Coronary artery (tissue), 2 donors: ENCODE data around the gene FBLN2.

Experiments used
- DNase-seq: peaks from one replicate; pipeline ENCODE4 v3.0.0-alpha.2; 2017; ENCODE audit warnings: low spot score
- H3K27ac ChIP-seq, 2 donors: fragments of 200-600 bp; sonication (generic); one replicate each; pipeline ENCODE4 v1.5.1; 2016 to 2019
- H3K4me3 ChIP-seq: fragments of 200-600 bp; sonication (generic); 2 replicates; pipeline ENCODE4 v1.5.1; 2016; ENCODE audit warnings: mild to moderate bottlenecking, moderate library complexity
- TF ChIP-seq, protein P1 (sequence below): fragments of 200-600 bp; sonication (generic); IDR thresholded peaks from one replicate; pipeline ENCODE4 v1.5.1; 2019; ENCODE audit warnings: antibody characterized with exemption

FBLN2 gene

DNA sequence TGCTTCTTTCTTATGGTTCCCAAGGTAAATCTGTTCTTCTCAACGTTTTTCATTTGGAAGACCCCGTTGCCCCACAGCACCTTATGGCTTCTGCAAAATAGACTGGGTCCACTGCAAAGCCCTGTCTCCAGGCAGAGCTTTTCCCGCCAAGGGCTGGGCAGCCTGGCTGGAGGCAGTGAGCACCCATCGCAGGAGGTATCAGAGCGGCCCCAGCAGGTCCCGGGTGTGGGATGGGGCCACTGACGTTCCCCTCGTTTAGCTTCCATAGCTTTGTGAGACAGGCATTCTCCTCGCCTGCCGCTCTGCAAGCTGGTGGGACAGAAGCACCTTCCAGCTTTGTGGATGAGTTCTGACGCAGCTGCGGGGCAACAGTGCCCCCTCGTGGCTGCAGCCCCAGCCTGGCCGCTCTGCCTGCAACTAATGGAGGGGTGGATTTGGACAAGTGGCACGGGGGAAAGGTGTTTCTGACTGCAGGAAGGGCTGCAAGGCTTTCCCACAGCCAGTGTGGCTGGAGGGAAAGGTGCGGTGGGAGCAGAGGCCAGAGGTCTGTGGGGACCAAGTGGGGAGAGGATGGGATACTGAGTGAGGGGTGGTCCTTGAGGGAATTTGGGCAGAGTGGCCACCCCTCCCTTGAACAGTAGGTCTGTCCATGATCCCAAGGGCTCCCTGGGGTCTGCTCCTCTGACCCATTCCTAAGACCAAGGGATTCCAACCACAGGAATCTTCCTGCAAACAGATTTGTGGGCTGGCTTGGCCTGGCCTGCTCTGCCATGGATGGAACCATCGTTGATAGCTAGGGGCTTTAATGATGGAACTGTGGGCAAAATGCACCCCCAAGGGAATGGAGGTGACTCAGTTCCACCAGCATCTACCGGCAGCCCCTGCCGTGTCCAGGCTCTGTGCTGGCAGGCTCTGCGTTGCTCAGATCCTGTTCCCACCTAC, 99.4 kb downstream of the FBLN2 start:
- peak; percentile 86 for DNase-seq

DNA sequence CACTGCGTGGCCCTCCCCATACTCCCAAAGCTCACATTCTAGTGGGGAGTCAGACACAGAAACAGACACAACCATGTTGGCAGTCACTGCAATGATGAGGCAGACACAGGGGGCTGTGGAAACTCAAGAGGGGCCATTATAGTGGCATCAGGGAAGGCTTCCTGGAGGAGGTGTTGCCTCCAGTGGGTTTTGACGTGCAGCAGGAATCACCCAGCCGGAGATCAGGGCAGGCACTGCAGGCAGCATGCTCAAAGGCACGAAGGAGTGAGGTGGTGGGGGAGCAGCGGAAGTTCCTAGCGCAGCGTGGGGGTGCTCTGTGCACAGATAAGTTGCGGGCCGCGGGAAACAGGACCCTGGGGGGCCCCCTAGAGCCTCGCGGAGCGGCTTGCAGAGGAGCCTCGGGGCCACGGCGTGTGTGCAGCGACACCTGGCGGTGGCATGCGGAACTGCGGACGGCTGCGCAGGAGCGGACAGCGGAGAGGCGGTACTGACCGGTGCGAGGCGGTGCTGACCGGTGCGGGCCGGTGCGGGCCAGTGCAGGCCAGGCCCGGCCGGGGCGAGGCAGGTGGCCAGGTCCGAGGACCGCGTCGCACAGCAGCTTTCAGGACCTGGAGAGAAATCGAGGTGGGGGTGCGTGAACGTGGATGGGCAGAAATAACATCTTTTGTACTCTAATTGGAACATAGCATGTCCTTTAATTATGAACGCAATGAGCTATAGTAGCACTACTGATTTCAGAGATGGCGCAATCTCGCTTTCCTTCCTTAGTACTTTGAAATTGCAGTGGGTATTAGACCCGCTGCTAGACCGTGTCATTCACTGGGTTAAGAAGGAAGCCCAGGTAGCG, 101.5 kb downstream of the FBLN2 start:
- peak overlapping the region; percentile 46 for H3K4me3 ChIP-seq
- DNase-seq: no peak
- TF ChIP-seq, protein P1, sequence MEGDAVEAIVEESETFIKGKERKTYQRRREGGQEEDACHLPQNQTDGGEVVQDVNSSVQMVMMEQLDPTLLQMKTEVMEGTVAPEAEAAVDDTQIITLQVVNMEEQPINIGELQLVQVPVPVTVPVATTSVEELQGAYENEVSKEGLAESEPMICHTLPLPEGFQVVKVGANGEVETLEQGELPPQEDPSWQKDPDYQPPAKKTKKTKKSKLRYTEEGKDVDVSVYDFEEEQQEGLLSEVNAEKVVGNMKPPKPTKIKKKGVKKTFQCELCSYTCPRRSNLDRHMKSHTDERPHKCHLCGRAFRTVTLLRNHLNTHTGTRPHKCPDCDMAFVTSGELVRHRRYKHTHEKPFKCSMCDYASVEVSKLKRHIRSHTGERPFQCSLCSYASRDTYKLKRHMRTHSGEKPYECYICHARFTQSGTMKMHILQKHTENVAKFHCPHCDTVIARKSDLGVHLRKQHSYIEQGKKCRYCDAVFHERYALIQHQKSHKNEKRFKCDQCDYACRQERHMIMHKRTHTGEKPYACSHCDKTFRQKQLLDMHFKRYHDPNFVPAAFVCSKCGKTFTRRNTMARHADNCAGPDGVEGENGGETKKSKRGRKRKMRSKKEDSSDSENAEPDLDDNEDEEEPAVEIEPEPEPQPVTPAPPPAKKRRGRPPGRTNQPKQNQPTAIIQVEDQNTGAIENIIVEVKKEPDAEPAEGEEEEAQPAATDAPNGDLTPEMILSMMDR: peak; percentile 100
- no peak overlapping the region for H3K27ac ChIP-seq

More for the DNA sequence above, 99.4 kb downstream of the FBLN2 start:
- TF ChIP-seq, protein P1: peak; percentile 94
- Histone ChIP-seq H3K4me3 (peak overlapping the region; percentile 4), H3K27ac (no peak overlapping the region)

DNA sequence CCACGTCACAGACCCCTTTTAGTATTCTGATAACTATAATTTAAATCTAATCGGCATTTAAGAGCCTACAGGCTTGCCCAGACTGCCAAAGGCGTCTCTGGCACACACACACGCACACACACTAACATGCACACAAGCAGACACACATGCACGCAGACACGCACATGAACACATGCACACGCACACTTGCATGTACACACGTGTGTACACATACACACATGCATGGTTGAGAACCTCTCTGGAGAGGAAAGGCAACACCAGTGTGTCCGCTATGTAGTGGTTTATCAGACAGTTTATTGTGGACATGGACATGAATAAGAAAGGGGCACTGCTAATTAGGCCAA, 102.1 kb downstream of the FBLN2 start:
- H3K4me3 ChIP-seq: no peak overlapping the region
- TF ChIP-seq, protein P1: no peak
- H3K27ac ChIP-seq: no peak overlapping the region
- DNase-seq: no peak

DNA sequence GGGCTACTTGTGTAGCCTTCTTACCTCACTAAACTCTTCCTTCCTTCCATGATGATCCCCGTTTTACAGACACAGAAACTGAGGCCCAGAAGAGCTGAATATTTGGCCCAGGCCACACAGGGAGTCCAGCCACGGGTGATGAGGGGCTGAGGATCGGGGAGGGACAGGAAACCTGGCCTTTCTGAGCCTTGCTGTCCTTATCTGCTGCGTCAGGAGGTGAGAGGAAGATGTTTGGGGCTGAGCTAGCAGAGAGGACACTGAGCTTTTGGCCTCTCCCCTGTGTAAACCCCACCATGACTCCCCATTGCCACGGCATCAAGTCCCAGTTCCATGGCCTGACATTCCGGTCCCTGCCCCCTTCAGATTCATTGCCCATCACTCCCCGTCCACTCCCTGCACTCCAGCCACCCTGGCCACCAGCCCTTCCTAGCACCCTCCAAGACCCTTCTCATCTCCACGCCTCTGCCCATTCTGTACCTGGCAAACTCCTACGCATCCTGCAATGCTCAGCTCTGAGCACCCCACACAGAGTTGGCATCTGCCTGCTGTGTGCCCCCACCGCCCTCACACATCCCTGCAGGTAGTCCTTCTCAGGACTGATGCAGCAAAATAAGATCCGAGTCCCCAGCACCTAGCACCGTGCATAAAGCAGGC, 103.0 kb downstream of the FBLN2 start:
- no peak for DNase-seq
- H3K27ac ChIP-seq: no peak overlapping the region
- no peak overlapping the region for H3K4me3 ChIP-seq

DNA sequence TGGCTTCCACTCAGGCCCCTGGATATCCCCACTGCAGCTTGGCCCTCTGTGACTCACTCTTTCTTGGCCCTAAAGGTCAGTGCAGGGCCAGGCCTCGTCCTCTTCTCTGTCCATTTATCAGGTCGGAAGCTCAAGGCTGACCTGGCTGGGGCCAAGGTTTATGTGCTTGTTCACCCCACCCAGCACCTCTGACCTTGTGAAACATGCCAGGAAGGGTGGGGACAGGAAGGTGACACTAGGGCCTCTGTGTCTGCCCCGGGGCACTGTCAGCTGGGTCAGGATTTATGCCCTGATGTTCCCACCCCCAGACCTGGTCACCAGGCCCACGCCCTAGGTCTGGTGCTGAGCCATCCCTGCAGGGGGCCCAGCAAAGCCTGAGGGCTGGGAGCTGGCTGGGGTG, 103.8 kb downstream of the FBLN2 start:
- TF ChIP-seq, protein P1: no peak
- H3K27ac ChIP-seq: no peak overlapping the region
- DNase-seq: no peak
- H3K4me3 ChIP-seq: no peak overlapping the region

More for the DNA sequence above, 103.0 kb downstream of the FBLN2 start:
- TF ChIP-seq, protein P1: no peak

DNA sequence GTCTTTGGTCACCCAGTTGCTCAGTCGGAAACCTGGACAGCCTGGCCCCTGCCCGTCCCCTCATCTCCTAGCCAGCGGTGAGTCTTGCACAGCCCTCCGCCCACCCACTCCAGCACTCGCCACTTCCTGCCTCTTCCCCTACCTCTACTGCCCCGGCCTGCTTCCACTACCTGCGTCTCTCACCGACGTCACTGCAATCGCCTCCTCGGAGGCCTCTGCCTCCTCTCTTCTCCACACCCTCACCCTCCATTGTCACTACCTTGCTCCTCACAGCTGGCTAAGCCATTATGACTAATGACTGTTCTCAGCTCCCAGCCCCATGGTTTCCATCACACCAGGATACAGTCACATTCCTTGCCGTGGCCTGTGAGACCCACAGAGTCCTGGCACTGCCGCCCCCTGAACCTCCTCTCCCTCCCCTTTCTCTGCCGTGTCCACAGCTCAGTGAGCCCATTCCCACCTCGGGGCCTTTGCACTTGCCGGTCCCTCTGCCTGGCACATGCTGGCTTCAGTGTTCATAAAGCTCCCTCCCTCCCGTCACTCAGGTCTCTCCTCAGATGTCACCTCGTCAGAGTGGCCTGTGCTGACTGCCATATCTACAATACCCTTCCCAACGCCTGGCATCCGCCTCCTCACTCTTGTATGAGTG, 104.8 kb downstream of the FBLN2 start:
- DNase-seq: no peak
- TF ChIP-seq, protein P1: no peak
- Histone ChIP-seq H3K4me3 (no peak overlapping the region), H3K27ac (no peak overlapping the region)
